ENCODE results near the gene SLC1A7.
"Not testable (repeated sequence)": the region's sequence is repeated elsewhere in the genome, so short reads cannot be mapped to it uniquely, and the experiment has no call there.

SLC1A7 gene

DNA sequence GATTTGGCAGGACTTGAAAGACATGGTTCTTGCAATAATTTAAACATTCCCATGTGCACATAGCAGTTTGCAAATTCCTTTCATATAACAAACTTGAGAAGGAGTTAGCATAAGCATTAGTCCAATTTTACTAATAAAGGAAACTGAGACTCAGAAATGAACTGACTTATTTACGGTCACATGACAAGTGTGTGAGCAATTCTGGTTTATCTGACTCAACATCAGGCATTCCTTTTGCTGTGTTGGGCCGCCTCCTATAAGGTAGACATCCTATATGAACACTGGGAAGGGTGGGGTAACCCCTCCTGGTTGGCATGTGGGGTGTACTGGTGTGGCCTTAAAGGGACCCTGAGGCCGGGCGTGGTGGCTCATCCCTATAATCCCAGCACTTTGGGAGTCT lies 45.7 kb upstream of the SLC1A7 start:
- TF ChIP-seq CTCF (IDR thresholded peaks at IDR 0.05; ENCODE audit: low read length) (no peak), EZH2 (IDR thresholded peaks at IDR 0.05; ENCODE audit: borderline replicate concordance, low read length) (no peak)
- Histone ChIP-seq H3K27me3 (ENCODE audit: insufficient read depth, low read length) (no peaks in the 10 kb centered on the region), H3K4me3 (ENCODE audit: low read depth, low read length, poor library complexity, severe bottlenecking) (no peak overlapping the region), H4K20me1 (ENCODE audit: insufficient read depth, low read length) (no peaks in the 10 kb centered on the region), H3K27ac (ENCODE audit: low read depth, low read length, poor library complexity, severe bottlenecking) (no peak overlapping the region), H3K9ac (ENCODE audit: low read length) (no peak overlapping the region), H3K79me2 (ENCODE audit: insufficient read depth, low read length) (no peaks in the 10 kb centered on the region), H2AFZ (ENCODE audit: low read length) (no peak overlapping the region), H3K9me2 (ENCODE audit: low read depth, low read length) (no peaks in the 10 kb centered on the region), H3K4me1 (ENCODE audit: insufficient read depth, low read length, severe bottlenecking) (no peaks in the 10 kb centered on the region), H3K36me3 (ENCODE audit: insufficient read depth, low read length) (no peaks in the 10 kb centered on the region), H3K4me2 (ENCODE audit: low read length) (no peak overlapping the region), H3K9me3 (ENCODE audit: low read length) (no peaks in the 10 kb centered on the region), H3F3A (ENCODE audit: insufficient read depth, low read length) (no peaks in the 10 kb centered on the region)

- TF ChIP-seq EZH2 (IDR thresholded peaks at IDR 0.05; ENCODE audit: borderline replicate concordance, low read length) (no peak), CTCF (IDR thresholded peaks at IDR 0.05; ENCODE audit: low read length) (no peak)
- Histone ChIP-seq H3F3A (ENCODE audit: insufficient read depth, low read length) (no peaks in the 10 kb centered on the region), H3K27ac (ENCODE audit: low read depth, low read length, poor library complexity, severe bottlenecking) (no peak overlapping the region), H4K20me1 (ENCODE audit: insufficient read depth, low read length) (no peaks in the 10 kb centered on the region), H3K27me3 (ENCODE audit: insufficient read depth, low read length) (no peaks in the 10 kb centered on the region), H3K36me3 (ENCODE audit: insufficient read depth, low read length) (no peaks in the 10 kb centered on the region), H3K9me3 (ENCODE audit: low read length) (no peaks in the 10 kb centered on the region), H3K9me2 (ENCODE audit: low read depth, low read length) (no peaks in the 10 kb centered on the region), H3K4me3 (ENCODE audit: low read depth, low read length, poor library complexity, severe bottlenecking) (no peak overlapping the region), H3K9ac (ENCODE audit: low read length) (no peak overlapping the region), H3K4me2 (ENCODE audit: low read length) (no peak overlapping the region), H3K4me1 (ENCODE audit: insufficient read depth, low read length, severe bottlenecking) (no peaks in the 10 kb centered on the region), H3K79me2 (ENCODE audit: insufficient read depth, low read length) (no peaks in the 10 kb centered on the region), H2AFZ (ENCODE audit: low read length) (no peak overlapping the region)
Measured at GRCh38 chr1:53187401-53187800, 45.0 kb upstream of the SLC1A7 start.

- Histone ChIP-seq H2AFZ (ENCODE audit: low read length) (no peak overlapping the region), H3K9me2 (ENCODE audit: low read depth, low read length) (no peaks in the 10 kb centered on the region), H3K79me2 (ENCODE audit: insufficient read depth, low read length) (no peaks in the 10 kb centered on the region), H3K9ac (ENCODE audit: low read length) (no peak overlapping the region), H3K27ac (ENCODE audit: low read depth, low read length, poor library complexity, severe bottlenecking) (no peak overlapping the region), H3F3A (ENCODE audit: insufficient read depth, low read length) (no peaks in the 10 kb centered on the region), H3K9me3 (ENCODE audit: low read length) (no peaks in the 10 kb centered on the region), H3K4me1 (ENCODE audit: insufficient read depth, low read length, severe bottlenecking) (no peaks in the 10 kb centered on the region), H3K4me2 (ENCODE audit: low read length) (no peak overlapping the region), H3K27me3 (ENCODE audit: insufficient read depth, low read length) (no peaks in the 10 kb centered on the region), H3K36me3 (ENCODE audit: insufficient read depth, low read length) (no peaks in the 10 kb centered on the region), H4K20me1 (ENCODE audit: insufficient read depth, low read length) (no peaks in the 10 kb centered on the region), H3K4me3 (ENCODE audit: low read depth, low read length, poor library complexity, severe bottlenecking) (no peak overlapping the region)
- TF ChIP-seq CTCF (IDR thresholded peaks at IDR 0.05; ENCODE audit: low read length) (no peak), EZH2 (IDR thresholded peaks at IDR 0.05; ENCODE audit: borderline replicate concordance, low read length) (no peak)
Measured at GRCh38 chr1:53186533-53186932, 44.1 kb upstream of the SLC1A7 start.

GRCh38 chr1:53185955-53186297 lies 43.5 kb upstream of the SLC1A7 start:
- H3K4me3 ChIP-seq (ENCODE audit: low read depth, low read length, poor library complexity, severe bottlenecking); H3K4me2 ChIP-seq (ENCODE audit: low read length); H3K4me1 ChIP-seq (ENCODE audit: insufficient read depth, low read length, severe bottlenecking); H3K27ac ChIP-seq (ENCODE audit: low read depth, low read length, poor library complexity, severe bottlenecking); H3F3A ChIP-seq (ENCODE audit: insufficient read depth, low read length); H3K9me2 ChIP-seq (ENCODE audit: low read depth, low read length); H3K36me3 ChIP-seq (ENCODE audit: insufficient read depth, low read length); H3K9ac ChIP-seq (ENCODE audit: low read length); H4K20me1 ChIP-seq (ENCODE audit: insufficient read depth, low read length); H2AFZ ChIP-seq (ENCODE audit: low read length); H3K9me3 ChIP-seq (ENCODE audit: low read length); H3K27me3 ChIP-seq (ENCODE audit: insufficient read depth, low read length); H3K79me2 ChIP-seq (ENCODE audit: insufficient read depth, low read length): not testable (repeated sequence)

Measured in OCI-LY1 (cell line).